NCI-H82 treated with DMSO at 0.1 percent for 48 hours (cell line): ENCODE results near the gene PRG2.
"Not testable (repeated sequence)": the region's sequence is repeated elsewhere in the genome, so short reads cannot be mapped to it uniquely, and the experiment has no call there.

ENCODE experiments used
- DNase-seq: peaks from one replicate; lab custom pipeline; 2025; ENCODE audit not compliant: unreplicated experiment; lab: John Stamatoyannopoulos, UW

Gene PRG2

DNA sequence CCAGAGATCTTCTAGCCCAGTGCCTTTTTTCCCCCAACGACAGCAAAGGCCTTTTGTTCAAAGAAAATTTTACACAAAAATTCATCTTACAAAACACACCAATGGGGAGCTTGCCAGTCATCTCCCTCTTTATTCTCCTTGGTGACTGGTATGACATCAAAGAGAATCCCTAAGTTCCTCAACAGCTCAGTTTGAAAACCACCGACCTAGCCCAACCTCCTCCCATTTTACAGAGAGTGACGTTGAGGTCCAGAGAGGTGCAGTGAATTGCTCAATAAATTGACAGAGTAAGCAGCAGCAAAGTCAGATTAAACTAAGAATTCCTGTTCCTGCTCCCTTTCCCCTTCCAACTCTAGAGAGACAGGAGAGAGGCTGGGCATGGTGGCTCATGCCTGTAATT lies 28.7 kb upstream of the PRG2 start:
- no peak for DNase-seq

DNA sequence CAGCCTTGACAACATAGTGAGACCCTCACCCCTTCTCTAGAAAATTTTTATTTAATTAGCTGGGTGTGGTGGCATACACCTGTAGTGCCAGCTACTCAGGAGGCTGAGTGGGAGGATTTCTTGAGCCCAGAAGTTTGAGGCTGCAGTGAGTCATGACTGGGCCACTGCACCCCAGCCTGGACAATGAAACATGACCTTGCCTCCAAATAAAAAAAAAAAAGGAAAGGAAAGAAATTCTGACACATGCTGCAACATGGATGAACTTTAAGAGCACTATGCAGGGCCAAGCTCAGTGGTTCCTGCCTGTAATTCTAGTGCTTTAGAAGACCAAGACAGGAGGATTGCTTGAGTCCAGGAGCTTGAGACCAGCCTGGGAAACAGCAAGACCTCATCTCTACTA lies 27.7 kb upstream of the PRG2 start:
- no peak for DNase-seq

DNA sequence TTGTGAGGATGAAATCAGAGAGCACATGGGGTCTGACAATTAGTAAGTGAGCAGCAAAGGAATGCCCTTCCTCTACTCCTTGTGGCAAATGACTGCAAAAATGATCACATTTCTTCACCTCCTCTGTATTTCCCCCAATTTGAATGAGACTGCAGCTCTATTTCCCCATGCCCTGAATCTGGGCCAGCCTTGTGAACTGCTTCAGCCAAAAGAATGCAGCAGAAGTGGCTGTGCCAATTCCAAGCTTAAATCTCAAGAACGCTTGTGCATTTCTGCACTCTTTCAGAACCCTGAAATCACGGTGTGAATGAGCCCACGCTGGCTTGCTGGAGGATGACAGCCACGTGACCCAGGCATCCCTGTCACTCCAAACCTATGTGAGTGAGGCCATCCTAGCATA lies 26.6 kb upstream of the PRG2 start:
- DNase-seq: no peak

DNA sequence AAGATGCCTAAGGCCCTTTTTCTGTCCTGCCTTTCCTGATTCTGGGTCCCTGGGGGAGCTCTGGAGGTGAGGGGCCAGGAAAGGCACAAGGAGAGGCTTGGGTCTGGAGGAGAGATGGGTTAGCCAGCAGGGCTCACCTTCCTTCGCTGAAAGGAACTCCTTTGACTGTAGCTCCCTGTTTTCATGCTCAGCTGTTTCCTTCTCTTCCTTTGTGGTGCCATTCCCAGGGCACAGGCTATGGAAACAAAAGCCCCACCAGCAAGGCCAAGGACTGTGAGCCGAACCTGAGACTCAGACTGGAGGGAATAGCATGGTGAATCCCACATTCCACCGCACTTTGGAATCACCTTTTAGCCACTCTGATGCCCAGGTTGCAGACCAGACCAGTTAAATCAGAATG lies 26.0 kb upstream of the PRG2 start:
- no peak for DNase-seq

DNA sequence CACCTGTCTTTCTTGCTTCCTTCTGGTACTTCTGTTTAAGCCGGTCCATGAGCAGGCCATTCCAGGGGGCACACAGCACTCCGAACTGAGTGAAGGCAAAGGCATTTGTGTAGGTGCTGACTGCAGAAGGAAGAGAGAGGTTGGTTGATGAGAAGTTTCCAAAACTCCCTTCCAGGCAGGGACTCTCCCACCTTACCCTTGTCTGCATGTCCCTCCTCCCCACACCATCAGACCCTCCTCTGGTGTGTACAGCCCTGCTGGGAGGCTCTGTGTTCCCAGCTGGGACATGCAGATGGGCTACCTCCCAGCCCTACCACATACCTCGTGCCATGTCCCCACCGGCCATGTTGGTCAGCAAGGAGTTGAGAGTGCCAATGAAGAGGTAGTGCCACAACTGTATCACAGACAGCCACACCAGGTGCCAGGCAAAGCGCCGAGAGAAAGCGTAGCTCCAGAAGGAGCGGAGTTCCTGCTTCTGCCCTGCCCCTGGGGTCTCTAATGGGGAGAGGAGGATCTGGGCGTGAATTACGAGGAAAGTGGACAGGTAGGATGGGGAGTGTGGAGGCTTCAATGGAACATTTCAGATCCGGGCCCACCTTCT lies 24.3 kb upstream of the PRG2 start:
- DNase-seq: no peak

DNA sequence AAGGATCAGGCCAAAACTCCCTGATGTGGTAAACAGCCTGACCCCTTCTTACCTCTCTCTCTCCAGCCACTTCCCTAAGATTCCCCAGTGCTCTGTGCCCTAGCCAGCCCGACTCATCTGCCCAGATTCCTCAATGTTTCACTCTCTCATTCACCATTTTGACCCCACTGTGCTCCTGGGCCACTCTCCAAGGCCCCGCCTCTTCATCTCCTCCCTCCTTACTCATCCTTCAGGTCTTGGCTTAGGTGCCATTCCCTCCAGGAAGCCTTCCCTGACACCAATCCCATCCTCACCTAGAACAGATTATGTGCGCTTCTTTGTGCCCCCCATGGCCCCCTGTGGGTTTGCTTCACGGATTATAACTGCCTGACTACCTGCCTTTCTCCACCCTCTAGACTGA lies 23.2 kb upstream of the PRG2 start:
- no peak for DNase-seq

DNA sequence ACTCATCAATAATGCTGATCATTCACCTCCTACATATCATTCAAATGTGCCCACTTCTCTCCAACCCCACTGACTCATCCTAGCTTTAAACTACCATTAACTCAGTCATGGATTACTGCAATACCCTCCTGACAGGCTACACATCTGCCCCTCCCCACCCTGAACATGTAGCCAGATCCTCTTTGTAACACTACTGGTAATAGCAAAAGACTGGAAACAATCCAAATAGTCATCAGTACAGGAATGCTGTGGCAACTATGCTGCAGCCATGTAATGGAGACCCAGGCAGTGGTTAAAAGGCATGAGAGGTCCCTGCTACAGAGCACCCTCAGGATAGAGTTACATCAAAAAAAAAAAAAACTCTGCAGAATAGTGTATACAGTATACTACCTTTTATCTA lies 19.8 kb upstream of the PRG2 start:
- no peak for DNase-seq

DNA sequence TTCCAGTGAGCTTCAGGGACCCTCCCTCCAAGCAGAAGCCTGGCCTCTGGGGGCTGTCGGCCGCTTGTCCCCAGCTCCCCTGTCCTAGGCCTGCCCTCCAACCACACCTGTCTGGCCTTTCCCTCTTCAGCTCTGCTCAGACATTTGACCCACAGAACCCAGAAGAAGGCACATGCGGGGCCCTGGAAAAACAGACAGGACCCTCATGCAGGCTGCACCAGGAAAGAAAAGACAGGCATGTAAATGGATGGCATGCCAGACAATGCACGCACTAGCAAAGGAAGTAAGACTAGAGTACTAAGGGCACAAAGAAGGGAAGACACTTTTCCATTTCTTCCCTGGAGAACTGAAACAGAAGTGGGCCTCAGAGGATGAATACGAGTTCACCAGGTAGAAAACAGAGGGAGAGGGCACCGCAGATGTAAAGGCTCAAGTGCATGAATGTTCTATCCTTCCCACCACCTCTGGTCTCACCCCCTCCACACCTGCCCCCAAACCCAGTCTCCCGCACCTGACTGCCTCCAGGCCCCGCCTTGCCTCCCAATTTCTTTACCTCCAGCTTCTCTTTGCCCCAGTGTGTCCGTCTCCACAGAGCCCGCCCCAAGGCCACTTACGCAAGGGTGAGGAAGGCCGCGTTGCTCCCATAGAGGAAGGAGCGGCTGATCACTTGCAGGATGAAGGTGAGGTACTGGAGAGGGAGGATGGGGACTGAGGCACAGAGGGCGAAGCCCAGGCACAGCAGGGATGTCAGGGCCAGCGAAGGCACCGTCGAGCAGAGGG lies 19.1 kb upstream of the PRG2 start:
- no peak for DNase-seq

DNA sequence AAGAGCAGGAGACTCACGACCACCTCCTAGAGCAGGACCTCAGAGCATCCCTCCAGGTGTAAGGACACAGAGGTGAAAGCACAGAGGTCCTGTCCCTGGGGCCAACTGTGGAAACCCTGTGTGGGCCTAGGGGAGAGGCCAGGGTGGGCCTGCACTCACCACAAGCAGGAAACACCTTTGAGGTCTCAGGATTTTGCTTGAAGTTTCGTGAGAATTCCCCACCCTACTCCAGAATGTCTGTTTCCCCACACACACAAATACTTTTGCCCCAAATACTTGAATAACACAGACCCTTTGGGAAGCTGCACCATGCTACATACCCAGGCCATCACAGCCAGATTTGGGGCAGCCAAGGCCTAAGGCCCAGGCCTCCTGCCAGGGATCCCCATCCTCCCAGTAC lies 18.3 kb upstream of the PRG2 start:
- DNase-seq: no peak

DNA sequence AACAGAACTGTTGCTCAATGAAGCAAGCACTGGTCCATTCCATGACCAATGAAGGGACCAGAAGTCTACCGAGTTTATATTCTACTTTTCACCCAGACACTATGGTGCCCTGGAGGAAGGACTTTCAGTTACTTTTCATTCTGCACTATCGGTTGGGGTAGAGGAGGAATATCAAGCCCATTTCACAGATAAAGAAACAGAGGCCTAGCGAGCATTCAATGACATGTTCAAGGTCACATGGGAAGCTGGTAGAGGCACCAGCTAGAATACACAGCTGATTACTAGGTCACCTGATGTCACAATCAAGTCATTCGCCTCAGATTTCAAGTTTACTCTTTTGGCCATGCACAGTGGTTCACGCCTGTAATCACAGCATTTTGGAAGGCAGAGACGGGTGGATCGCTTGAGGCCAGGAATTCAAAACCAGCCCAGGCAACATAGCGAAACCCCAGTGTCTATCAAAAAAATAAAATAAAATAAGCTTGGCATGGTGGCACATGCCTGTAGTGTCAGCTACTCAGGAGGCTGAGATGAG lies 17.6 kb upstream of the PRG2 start:
- no peak for DNase-seq

DNA sequence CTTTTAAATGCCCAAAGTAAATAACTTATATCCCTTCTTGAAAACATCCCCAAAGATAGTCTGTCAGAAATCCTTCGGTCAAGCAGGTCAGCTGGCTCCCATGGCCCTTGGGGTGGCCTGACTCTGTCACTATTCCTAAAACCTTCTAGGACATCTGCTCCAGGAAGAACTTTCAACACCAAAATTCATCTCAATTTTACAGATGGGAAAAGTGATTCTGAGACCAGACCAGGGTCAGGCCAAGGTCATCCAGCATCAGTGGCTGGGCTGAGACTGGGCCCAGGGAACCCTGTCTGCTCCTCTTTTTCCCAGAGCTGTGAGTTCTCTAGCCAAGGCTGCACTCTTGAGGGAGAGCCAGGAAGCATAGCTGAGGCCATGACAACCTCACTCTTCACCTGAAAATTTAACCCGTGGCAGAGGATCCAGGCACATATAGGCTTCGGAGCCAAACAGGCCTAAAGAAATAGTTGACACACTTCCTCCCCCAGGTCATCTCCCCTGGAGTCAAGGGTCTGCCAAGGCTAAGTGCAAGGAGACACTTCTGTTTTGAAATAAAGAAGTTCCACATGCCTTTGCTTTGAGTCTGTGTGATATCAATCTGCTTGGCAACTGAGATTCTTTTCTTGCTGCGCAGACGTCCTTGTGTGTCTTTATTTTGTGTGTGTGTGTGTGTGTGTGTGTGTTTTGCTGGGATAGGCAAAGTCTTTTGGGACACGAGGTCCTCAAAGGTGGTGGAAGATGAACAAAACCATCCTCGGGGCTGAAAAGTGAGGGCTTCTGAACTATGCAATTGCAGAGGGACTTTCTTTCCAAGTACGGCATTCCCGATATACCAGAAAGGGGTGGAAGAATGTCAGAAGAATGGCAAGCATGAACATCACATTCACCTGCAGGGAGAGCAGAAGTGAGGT lies 16.8 kb upstream of the PRG2 start:
- DNase-seq: no peak

DNA sequence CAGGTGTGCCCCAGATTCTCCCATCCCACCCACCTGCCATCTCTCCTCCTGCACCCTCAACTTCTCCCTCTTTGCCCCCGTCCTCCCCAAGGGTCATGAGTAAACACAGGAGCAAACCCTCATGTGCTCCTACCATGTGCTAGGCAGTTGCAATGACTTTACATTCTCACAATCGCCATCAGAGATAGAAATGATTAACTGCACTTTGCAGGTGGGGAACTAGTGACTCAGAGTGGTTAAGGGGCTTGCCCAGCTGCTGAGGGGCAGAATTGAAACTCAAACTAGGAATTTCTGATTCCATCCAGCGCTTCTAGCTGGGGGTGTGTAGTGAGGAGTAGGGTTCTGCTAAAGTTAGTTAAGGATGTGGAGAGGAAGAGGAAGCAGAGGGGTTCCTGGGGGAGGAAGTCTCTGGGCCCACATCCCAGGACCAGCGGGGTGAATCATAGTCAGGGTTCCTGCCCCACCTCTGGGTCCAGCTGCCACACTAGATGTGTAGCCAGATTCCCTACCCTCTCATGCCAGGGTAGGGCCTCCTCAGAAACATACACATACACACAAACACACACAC lies 16.0 kb upstream of the PRG2 start:
- no peak for DNase-seq

DNA sequence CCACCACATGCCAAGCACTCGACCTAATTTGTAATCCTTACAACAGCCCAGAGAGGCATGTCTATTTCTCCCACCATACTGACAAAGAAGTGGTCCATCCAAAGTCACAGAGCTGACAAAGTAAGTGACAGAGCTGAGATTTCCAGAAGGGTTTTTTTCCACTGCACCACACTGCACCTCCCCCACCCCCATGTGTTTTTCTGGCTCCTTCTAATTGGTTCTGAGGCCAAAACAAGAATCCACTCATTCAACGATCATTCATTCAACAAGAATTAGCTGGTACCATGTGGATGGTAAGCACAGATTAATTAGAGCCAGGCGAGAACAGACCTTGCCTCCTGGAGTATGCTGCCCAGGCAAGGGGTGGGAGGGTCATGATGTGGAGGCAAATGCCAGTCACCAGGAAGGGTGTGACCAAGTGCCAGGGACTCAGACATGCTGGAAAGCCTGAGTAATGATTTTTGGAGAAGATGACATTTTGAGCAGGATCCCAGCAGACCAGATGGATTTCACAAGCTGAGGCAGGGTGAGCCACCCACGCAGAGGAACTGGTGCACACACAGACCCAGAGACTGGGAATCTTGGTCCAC lies 14.9 kb upstream of the PRG2 start:
- DNase-seq: no peak

DNA sequence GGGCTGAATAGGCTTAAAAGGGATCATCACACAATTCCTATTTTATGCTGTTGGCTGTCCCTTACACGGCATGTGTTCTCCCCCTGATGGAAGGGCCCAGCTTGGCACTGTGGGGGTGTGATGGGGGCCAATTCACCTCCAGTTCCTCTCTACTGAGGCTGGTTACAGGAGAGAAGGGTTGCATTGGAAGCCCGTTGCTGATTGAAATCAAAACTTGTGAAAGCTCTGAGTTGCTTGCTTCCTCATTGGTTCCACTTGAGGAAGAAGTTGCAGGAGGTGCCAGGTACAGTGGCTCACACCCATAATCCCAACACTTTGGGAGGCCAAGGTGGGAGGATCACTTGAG lies 13.3 kb upstream of the PRG2 start:
- DNase-seq: no peak

DNA sequence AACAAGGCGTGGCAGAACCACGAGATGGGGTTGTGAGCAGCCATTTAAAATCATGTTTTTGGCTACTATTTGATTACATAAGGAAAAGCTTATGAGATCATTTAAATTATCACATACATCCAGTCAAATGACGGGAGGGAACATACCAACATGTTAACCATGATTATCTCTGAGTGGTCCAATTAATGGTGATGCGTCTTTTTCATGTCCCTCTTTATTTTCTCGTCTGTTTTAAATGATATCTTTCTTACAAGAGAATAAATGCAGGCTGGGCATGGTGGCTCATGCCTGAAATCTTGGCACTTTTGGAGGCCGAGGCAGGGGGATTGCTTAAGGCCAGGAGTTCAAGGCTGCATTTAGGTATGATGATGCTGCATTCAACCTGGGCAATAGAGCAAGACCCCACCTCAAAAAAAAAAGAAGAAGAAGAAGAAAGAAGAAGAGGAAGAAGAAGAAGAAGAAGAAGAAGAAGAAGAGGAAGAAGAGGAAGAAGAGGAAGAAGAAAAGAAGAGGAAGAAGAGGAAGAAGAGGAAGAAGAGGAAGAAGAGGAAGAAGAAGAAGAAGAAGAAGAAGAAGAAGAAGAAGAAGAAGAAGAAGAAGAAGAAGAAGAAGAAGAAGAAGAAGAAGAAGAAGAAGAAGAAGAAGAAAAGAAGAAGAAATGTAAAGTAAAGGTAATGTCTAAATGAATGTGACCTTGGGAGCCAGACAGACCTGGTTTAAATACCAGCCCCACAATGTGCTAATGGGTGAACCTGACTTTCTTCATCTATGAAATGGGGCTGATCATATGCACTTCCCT lies 12.8 kb upstream of the PRG2 start:
- not testable (repeated sequence) for DNase-seq

DNA sequence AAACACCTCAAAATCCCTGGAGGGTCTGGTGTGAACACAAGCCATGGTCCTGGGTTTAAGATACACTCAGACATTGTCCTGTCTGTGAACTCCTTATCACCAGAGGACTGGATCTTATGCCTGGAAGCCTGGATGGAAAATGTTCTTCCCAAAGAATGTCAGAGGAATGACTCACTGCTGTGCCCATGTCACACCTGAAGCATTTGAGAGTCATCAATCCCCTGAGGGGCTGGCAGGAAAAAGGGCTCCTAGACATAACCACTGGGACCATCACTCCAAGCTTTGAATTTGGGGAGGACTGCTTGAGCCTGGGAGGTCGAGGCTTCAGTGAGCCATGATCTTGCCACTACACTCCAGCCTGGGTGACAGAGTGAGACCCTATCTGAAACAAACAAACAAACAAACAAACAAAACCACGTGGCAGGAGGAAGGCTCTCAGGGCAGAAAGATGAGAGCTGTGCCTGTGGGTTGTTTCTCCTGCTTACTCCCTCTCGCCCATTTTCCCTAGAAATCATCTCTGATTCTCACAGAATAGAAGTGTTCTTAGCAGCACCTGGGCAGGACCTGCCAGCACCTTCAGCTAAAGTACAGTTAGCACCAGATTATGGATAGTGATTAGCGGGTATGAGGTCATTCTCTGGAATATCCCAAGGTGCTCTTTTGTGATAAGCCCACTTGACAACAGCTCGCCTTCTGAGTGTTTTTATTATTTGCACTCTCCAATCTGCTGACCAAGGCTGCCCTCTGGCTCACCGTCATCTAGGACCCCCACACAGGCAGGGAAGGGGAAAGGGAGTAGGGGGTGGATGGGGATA lies 11.9 kb upstream of the PRG2 start:
- no peak for DNase-seq

DNA sequence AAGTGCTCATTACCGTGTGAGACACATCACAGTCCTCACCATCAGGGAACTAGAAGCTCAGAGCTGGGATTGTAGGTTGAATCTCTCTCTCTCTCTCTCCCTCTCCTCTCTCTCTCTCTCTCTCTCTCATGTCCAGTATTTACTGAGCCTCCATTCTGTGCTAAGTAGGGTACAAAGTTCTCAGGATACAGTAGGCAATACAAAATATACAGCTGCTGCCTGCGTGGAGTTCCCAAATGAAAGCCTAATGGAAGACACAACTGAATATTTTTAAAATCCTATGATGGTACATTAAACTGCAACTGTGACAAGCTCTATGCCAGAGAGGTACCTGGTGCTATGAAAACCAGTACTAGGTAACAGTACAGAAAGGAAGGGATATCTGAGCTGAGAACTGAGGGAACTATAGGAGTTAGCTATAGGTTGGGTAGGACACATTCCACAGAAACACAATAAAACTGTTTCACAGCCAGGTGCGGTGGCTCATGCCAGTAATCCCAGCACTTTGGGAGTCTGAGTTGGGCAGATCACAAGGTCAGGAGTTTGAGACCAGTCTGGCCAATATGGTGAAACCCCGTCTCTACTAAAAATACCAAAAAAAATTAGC lies 9.6 kb upstream of the PRG2 start:
- DNase-seq: no peak

DNA sequence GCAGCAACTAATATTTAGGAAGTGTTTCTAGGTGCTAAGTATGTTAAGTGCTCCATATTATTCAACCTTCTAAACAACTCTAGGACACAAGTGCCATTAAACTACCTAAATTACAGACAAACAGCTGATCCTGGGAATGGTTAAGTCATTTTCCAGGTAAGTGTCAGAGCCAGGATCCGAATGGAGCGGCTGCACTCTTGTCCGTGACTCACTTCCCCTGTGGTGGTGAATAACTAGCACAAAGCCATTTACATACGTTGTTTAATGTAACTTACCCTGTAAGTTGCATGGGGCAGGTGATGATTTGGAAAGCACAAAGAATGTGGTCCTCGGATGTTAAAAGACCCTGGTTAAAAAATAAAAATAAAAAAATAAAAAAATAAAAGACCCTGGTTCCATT lies 8.8 kb upstream of the PRG2 start:
- DNase-seq: no peak

DNA sequence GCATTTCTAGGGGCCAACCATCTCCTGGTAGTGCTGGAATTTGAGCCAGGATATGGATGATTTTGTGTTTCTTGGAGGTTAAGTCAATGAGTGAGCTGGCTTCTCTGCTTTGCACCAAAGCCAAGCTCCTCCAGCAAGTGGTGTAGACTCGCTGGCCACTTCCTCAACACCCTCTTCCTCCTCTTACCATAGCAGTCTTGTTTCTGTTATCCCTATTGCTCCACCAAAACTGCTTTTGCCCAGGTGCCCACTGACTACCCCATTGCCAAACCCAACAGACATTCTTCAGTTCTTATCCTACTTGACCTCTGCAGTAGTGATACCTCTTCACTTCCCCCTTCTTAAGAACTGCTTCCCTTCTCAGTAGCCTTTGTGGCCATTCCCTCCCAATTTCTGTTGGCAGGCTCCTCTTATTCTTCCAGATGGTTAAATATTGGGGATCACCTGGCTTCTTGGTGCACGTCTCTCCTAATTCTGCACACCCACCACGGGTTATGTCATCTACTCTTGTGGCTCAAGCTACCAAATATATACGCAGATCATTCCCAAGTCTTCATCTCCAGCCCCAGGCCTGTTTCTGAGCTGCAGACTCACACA lies 7.0 kb upstream of the PRG2 start:
- no peak for DNase-seq
